GM19463 (cell line): Measurements from ENCODE around the gene KRT73.

Experiments used
- ATAC-seq: cut with Tn5 transposase; IDR thresholded peaks from one replicate; pipeline ENCODE4 v1.9.1; 2021; ENCODE audit warnings: mild to moderate bottlenecking, moderate library complexity; ENCODE audit not compliant: unreplicated experiment

The KRT73 gene

GRCh38 chr12:52646613-52647012 is 28.3 kb upstream of the KRT73 start:
- ATAC-seq, result no peak

- no peak for ATAC-seq
Measured at GRCh38 chr12:52645982-52646381, 27.6 kb upstream of the KRT73 start.

GRCh38 chr12:52645120-52645761 is 26.9 kb upstream of the KRT73 start:
- ATAC-seq, result no peak

GRCh38 chr12:52644078-52644415 is 25.7 kb upstream of the KRT73 start:
- no peak for ATAC-seq

- no peak for ATAC-seq
Measured at GRCh38 chr12:52643233-52644077, 25.1 kb upstream of the KRT73 start.

- ATAC-seq, result no peak
Measured at GRCh38 chr12:52641468-52641867, 23.1 kb upstream of the KRT73 start.

- no peak for ATAC-seq
Measured at GRCh38 chr12:52637299-52637698, 18.9 kb upstream of the KRT73 start.

GRCh38 chr12:52636592-52637258 is 18.4 kb upstream of the KRT73 start:
- no peak for ATAC-seq

GRCh38 chr12:52636189-52636588 is 17.8 kb upstream of the KRT73 start:
- ATAC-seq, result no peak

- no peak for ATAC-seq
Measured at GRCh38 chr12:52634266-52635056, 16.1 kb upstream of the KRT73 start.

GRCh38 chr12:52633383-52633782 is 15.0 kb upstream of the KRT73 start:
- no peak for ATAC-seq

- ATAC-seq, result no peak
Measured at GRCh38 chr12:52632656-52633055, 14.3 kb upstream of the KRT73 start.

GRCh38 chr12:52631676-52632459 is 13.5 kb upstream of the KRT73 start:
- ATAC-seq, result no peak

GRCh38 chr12:52631264-52631663 is 12.9 kb upstream of the KRT73 start:
- no peak for ATAC-seq

GRCh38 chr12:52630599-52631200 is 12.3 kb upstream of the KRT73 start:
- no peak for ATAC-seq

GRCh38 chr12:52630008-52630500 is 11.7 kb upstream of the KRT73 start:
- no peak for ATAC-seq

GRCh38 chr12:52629281-52630007 is 11.1 kb upstream of the KRT73 start:
- no peak for ATAC-seq

- ATAC-seq, result no peak
Measured at GRCh38 chr12:52628841-52629240, 10.5 kb upstream of the KRT73 start.

- no peak for ATAC-seq
Measured at GRCh38 chr12:52628111-52628507, 9.8 kb upstream of the KRT73 start.
